Measurements from ENCODE around the gene EIF3A. TPM values are rescaled to one million over a fixed set of nuclear protein-coding genes. Genes with fewer than 3 reads are reported as not detected.

Gene EIF3A
- total and polyA plus RNA-seq, 9 of the 15 experiments (the other 6 are each of a cell fraction or from before 2014, with no cell fraction given): 19.6 to 163 (median 102) TPM

DNA sequence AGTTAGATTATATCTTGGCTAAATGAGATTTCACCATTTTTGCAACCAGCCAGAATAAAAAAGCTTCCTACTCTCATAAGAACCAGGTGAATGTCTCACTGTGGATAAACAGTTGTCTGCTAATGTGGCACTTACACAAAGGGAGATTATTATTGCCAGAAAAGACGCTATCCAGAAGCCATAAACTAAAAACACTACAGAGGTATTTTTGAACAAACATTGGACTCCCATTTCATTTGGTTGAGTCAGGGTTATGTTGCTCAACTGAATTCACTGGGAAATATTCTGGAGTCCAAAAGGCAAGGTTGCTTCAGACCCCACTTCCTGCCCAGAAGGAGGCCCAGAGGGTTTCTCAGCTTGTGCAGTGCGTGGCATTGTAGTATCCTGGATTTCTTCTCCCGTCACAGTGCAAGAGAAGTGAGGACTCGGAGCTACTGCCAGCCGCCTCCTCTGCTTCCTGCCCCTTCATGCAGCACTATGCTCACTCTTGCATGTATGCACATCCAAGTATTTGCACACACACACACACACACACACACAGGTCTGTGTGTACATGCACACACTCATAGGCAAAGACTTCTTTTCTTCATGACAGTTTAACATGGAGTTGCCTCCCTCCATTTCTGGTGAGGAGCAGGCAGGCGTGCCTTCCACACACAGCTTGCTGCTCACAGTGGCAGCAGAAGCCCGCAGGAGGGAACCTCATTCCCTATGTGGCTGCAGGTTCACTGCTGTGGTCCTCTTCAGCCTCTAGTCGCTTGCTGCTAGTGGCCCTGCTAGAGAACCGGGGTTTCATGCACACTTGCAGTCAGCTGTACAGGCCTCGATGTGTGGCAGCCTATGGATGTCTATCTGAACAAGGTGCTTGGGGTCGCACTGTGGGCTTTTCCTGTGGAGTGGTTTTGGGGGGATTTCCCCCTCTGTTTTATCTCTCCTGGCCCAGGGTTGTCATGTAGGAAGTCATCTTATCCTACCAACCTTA is 33.4 kb upstream of the EIF3A start:
- Histone ChIP-seq H3K4me3 (no peak overlapping the region), H3K9ac (ENCODE audit: insufficient read depth in 1 of 2, low read depth in 2 of 2, low read length in 2 of 2) (0 out of 4 replicates have a peak overlapping the region, but pooled peaks of 1 of the 2 experiments have one; percentile 12), H3K4me1 (replicated peaks in 1 of 2; ENCODE audit: control insufficient read depth in 2 of 2, insufficient read depth in 2 of 2, low read length in 2 of 2) (no peaks in the 10 kb centered on the region), H4K20me1 (replicated peaks; ENCODE audit: control insufficient read depth, insufficient read depth, low read length) (no peaks in the 10 kb centered on the region), H3K9me1 (ENCODE audit: control insufficient read depth, insufficient read depth, low read length) (no peaks in the 10 kb centered on the region), H3K79me2 (ENCODE audit: control insufficient read depth, insufficient read depth, low read length) (no peaks in the 10 kb centered on the region), H3K27ac (ENCODE audit: extremely low read depth, low read depth, low read length) (no peak overlapping the region), H3K9me3 (replicated peaks; ENCODE audit: control insufficient read depth, insufficient read depth, low read depth, low read length) (no peaks in the 10 kb centered on the region), H2AFZ (ENCODE audit: low read depth, low read length) (no peak overlapping the region), H3K27me3 (ENCODE audit: control insufficient read depth in 2 of 2, insufficient read depth in 2 of 2, low read length in 2 of 2) (no peaks in the 10 kb centered on the region), H3K4me2 (ENCODE audit: insufficient read depth, low read length) (no peak overlapping the region), H3K36me3 (ENCODE audit: control insufficient read depth, insufficient read depth, low read length) (peaks cover 21% of the 10 kb centered on the region; the same call in 2 of the 3 replicates)
- 82% methylated on average over 9 of the region's 11 CpGs for WGBS (ENCODE audit: insufficient coverage, low coverage, missing lambda C conversion rate)
- no TSS peak for BruUV-seq (replicated peaks)
- FAIRE-seq (no peak), DNase-seq (ENCODE audit: extremely low read depth in 1 of 4, low spot score in 3 of 4) (no peak), ATAC-seq (no peak; the same call in 2 of the 3 replicates)
- POLR2A ChIA-PET: no interaction called here
- intact Hi-C loops (cut with micrococcal nuclease) (no loop called here), in situ Hi-C loops (cut with MboI) (no loop called here)
- TF ChIP-seq KAT7 (CRISPR knock-in tag; IDR thresholded peaks at IDR 0.05; ENCODE audit: borderline replicate concordance) (no peak), ZFX (CRISPR knock-in tag; IDR thresholded peaks at IDR 0.05) (no peak), ZNF143 (CRISPR knock-in tag; IDR thresholded peaks at IDR 0.05) (no peak), POLR2B (IDR thresholded peaks at IDR 0.05; ENCODE audit: low read depth, partially characterized antibody) (no peak), ZNF589 (CRISPR knock-in tag; IDR thresholded peaks at IDR 0.05; ENCODE audit: low read depth) (no peak), FOXA3 (CRISPR knock-in tag; conservative IDR thresholded peaks at IDR 0.05 in 1 of 2, IDR thresholded peaks at IDR 0.05 in 1 of 2) (no peak), SMARCA5 (IDR thresholded peaks at IDR 0.05) (no peak), SPI1 (IDR thresholded peaks at IDR 0.05; ENCODE audit: borderline replicate concordance, low read depth, low read length) (no peak), TSHZ1 (CRISPR knock-in tag; IDR thresholded peaks at IDR 0.05) (no peak), FOXP4 (CRISPR knock-in tag; IDR thresholded peaks at IDR 0.05; ENCODE audit: borderline replicate concordance) (no peak), FOXK1 (CRISPR knock-in tag; IDR thresholded peaks at IDR 0.05; ENCODE audit: borderline replicate concordance) (no peak), ZNF311 (CRISPR knock-in tag; IDR thresholded peaks at IDR 0.05) (no peak), NR1H2 (CRISPR knock-in tag; IDR thresholded peaks at IDR 0.05) (no peak), PCBP2 (IDR thresholded peaks at IDR 0.05; ENCODE audit: low read depth, low read length, poor library complexity, severe bottlenecking) (no peak)
- TF ChIP-seq, protein P1, sequence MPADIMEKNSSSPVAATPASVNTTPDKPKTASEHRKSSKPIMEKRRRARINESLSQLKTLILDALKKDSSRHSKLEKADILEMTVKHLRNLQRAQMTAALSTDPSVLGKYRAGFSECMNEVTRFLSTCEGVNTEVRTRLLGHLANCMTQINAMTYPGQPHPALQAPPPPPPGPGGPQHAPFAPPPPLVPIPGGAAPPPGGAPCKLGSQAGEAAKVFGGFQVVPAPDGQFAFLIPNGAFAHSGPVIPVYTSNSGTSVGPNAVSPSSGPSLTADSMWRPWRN (IDR thresholded peaks at IDR 0.05; ENCODE audit: low read depth): no peak
- CTCF ChIA-PET (ENCODE audit: low intra/inter-chr PET ratio): no interaction called here

Measured in K562 (cell line).